Measurements from ENCODE around the gene PRKAG2.

PRKAG2 gene

DNA sequence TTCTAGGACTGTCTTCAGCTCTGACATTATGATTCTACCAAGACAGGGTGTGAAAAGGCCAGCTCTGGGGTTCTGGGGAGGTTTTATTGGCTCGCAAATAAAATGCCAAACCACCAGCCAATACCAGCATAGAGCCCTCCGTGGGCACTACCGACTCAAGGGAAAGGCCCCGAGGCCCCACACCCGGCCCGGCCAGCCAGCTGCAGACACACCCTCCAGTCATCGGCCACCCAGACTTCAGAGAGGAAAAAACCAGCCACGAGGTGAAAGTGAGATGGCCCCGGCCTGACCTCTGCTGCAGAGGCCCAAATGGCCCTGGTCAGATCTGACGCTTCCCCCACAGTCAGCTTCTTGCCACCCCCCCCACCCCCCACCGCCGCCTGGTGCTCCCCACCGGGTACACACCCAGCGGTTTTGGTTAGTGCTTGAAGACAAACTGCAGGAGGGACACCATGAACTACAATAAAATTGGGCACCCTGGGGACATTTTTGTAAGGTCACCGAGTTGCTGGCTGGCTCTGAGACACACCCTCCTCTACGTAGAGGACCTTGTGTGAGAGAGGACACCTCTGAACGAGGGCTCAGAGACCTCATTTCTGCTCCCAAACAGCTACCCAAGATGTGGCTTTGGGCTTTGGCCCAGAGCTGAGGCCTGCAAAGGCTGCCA lies 79.9 kb downstream of the PRKAG2 start:
- no peak overlapping the region for H3K27ac ChIP-seq
- TF ChIP-seq, protein P1, sequence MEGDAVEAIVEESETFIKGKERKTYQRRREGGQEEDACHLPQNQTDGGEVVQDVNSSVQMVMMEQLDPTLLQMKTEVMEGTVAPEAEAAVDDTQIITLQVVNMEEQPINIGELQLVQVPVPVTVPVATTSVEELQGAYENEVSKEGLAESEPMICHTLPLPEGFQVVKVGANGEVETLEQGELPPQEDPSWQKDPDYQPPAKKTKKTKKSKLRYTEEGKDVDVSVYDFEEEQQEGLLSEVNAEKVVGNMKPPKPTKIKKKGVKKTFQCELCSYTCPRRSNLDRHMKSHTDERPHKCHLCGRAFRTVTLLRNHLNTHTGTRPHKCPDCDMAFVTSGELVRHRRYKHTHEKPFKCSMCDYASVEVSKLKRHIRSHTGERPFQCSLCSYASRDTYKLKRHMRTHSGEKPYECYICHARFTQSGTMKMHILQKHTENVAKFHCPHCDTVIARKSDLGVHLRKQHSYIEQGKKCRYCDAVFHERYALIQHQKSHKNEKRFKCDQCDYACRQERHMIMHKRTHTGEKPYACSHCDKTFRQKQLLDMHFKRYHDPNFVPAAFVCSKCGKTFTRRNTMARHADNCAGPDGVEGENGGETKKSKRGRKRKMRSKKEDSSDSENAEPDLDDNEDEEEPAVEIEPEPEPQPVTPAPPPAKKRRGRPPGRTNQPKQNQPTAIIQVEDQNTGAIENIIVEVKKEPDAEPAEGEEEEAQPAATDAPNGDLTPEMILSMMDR (conservative IDR thresholded peaks at IDR 0.05): no peak

DNA sequence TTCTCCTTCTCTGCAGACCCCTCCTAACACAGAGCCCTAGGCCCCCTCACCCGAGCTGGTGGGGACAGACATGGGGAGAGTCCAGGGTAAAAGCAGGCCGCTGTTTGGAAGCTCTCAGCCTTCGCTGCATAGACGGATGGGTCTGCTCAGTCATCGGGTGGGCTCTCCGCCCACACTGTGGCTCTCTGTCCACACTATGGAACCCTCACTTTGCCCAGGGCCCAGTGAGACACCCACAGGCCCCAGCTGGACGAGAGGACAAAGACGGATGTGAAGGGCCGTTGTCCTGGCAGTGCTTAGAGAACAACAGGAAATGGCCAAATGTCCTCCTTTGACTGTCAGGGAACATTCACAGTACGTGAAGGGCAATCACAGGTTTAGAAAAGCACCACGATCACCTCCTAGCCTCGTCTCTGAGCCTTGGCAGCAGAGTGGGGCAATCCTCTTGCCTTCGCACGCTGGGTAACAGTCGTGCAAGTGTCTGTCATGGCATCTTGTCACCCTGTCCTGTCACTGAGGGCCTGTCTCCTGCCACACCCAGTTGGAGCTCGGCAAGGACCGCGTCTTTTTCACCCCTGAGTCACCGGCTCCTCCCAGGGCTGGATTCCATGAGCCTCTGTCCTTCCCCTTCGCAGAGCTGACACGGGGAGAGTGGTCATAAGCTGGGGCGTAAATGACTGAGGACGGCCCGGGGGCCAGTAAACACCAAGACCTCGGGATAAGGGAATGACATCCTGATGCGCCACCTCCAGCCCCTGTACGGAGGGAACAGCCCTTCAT lies 80.6 kb downstream of the PRKAG2 start:
- TF ChIP-seq, protein P1 (conservative IDR thresholded peaks at IDR 0.05): no peak
- H3K27ac ChIP-seq: no peak overlapping the region

DNA sequence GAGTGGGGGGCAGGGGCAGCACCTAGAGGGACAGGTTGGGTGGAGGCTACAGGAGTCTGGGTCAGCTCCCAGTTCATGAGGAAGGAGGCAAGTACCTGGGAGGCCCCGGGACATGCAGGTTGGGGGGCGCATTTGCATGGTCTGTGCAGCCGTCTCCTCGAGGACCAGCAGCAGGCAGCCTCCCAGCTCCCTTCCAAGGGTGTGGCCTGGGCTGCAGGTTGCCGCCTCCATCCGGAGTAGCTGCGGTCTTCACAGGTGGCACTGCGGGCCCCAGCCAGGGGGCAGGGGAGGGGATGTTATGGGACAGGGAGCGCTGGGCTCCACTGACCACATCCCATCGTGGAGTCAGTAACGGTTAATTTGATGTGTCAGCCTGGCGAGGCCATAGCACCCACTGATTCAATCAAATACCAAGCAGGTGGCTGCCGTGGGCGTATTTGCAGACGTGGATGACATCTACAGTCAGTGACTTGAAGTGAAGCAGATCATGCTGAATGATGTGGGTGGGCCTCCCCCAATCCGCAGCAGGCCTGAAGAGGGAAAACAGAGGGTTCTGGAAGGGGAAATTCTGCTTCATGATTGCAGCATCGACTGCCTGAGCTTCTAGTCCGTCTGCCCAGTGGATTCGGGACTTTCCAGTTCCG lies 81.6 kb downstream of the PRKAG2 start:
- TF ChIP-seq, protein P1 (conservative IDR thresholded peaks at IDR 0.05): no peak
- H3K27ac ChIP-seq: no peak overlapping the region

DNA sequence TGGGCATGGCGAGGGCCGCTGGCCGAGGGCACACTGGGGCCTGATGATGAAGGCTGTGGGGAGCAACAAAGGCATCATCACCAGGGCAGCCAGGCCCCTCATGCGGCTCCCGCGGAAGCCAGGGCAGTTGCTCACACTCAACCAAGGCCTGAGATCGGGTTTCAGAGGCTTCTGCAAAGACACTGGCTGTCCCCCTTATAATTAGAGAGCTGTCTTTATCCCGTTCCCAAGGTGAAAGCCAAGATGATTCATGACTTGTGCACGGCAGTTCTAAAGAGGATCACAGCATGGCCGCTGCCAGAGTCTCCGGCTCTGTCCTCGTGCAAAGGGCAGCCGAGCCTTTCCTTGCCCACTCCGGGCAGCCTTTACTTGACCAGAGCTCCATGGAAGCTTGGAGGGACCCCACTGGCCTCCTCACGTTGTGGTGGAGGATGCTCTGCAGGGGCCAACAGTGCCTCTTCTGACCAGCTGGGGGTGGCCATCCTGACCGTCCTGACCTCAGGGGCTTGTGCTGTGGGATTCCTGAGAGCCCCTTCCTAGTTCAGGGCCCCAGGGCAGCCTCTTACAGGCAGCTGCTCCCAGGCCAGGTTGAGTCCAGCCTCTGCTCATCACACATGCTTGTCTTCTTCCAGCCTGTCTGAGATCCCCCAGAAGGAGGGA lies 82.3 kb downstream of the PRKAG2 start:
- TF ChIP-seq, protein P1 (conservative IDR thresholded peaks at IDR 0.05): no peak
- H3K27ac ChIP-seq: no peak overlapping the region

DNA sequence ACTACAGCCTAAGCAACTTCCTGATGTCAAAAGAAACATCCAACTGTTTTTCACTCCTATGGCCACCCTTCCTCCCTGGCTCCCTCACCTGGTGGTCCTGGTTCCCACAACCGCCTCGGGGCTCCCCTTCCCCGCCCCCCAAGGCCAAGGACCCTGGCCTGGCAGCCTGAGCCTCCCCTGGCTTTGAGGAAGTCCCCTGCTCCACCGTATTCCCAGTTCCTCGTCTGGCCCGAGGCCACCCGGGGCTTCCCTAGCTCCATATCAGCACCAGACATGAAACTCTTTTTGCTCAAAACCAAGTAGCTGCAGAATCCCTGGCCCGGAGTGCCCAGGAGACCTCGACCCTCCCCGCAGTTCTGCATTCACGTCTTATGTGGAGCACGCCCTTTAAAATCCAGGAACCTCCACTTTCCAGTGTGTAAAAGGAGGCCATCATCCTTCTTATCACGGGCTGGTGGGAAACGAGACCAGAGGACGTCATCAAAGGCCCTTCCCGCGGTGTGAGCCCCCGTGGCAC lies 82.9 kb downstream of the PRKAG2 start:
- no peak overlapping the region for H3K27ac ChIP-seq
- TF ChIP-seq, protein P1 (conservative IDR thresholded peaks at IDR 0.05): no peak

DNA sequence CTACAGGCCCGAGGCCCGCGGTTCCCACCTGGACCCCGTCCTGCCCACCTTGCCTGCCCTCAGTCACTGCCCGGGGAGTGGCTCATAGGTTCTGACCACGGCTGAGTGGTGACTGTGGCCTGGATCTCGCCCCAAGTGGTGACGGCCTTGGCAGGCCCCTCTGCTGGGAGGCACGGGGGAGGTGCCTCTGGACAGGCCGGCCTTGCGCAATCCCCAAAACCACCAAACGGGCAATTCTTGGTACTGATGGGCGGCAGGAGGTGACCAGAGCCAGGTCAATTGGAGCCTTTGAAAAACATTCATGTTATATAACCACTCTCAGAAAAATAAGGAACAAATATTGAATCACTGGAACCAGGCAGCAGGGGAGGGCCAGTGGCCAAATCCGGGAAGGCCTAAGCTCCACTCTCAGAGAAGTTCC lies 83.4 kb downstream of the PRKAG2 start:
- TF ChIP-seq, protein P1 (conservative IDR thresholded peaks at IDR 0.05): no peak
- H3K27ac ChIP-seq: no peak overlapping the region

DNA sequence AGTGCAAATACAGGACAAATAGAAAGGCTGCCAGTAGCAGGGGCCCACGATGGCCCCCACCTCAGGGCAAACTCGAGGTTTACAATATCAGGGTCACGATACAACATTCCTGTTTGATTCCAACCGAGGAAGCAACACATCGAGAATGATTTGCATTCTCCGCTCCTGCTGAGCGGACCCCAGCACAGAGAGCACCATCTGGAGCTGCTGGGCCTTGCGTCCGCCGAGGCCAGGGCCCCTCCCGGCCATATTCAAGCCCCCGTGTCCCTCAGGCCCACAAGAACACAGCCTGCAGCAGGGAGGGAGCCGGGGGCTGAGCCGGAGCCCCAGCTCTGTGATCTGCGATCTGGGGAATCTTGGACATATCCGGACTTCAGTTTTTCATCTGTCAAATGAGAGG lies 84.3 kb downstream of the PRKAG2 start:
- TF ChIP-seq, protein P1 (conservative IDR thresholded peaks at IDR 0.05): no peak
- no peak overlapping the region for H3K27ac ChIP-seq

All from VCaP (cell line).